ENCODE measurements around the gene YBX1.
"Not testable (repeated sequence)": the region's sequence is repeated elsewhere in the genome, so short reads cannot be mapped to it uniquely, and the experiment has no call there.

YBX1 gene

DNA sequence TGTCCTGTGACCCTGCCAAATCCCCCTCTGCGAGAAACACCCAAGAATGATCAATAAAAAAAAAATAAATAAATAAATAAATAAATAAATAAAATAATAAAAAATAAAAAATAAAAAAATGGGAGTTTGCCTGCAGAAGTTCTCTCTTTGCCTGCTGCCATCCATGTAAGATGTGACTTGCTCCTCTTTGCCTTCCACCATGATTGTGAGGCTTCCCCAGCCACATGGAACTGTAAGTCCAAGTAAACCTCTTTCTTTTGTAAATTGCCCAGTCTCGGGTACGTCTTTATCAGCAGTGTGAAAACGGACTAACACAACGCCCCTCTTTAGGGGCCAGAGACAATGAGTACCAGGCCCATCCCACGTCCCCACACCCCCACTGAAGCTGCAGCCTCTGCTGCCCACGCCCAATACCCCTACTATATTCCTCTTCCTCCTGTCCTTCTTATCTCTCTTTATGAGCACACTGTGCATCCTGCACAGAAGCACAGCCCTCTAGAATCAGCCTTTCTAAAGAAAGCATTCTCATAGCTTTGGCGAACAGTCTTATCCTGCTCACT is 69.4 kb downstream of the YBX1 start:
- FAIRE-seq = not testable (repeated sequence)

- no peak for FAIRE-seq
These were observed 70.1 kb downstream of the YBX1 start for GRCh38 chr1:42752284-42752683.

DNA sequence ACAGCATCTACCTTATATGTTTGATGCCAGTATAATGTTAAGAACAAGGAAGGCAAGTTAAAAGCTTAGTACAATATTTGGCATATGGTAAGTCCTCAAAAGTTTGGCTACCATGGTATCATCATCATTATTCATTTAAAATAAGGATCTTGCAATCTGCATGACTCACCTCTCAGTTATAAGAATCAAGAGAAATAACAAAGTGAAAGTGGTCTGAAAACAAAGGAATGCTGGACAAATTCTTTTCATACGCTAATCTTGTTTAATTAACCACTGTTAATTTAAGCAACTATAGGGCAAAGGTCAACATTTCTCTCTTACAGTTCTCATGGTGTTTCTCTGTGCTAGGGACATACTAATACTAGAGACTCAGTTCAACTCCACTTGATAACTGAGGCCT is 70.9 kb downstream of the YBX1 start:
- FAIRE-seq = no peak

All from colon (tissue), 2 donors.